ENCODE measurements around the gene P4HA2. TPM values are rescaled to one million over a fixed set of nuclear protein-coding genes. Genes with fewer than 3 reads are reported as not detected.

The P4HA2 gene
- total and polyA plus RNA-seq, 11 donors, result 41.2 to 140 (median 55.7) TPM

DNA sequence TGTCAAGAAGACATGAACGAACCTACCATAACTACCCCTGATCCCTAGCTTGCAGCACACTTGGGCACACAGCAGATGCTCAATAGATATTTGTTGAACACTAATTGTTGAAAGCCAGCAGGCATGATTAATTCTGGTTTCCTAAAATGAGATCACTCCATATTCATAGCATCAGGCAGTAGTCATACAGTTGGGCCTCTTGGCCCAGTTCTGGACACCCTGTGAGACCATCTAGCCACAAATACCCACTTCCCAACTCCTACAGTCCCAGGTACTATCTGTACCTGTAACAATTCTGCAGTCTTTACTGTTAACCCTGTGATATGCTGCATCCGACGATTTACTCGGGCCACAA lies 24.2 kb downstream of the P4HA2 start:
- peaks cover 0 to 83% (median 60%) of the 10 kb centered on the region in 9 donors for H3K36me3 ChIP-seq
- H3K9me3 ChIP-seq, result no peaks in the 10 kb centered on the region
- peak in 3 of 4 donors; percentile 29 to 38 (median 35) for ATAC-seq
- peaks cover 0 to 52% (median 27%) of the 10 kb centered on the region in 12 donors for H3K4me1 ChIP-seq
- DNase-seq, result no peak
- no peak for TF ChIP-seq POLR2A (IDR thresholded peaks at IDR 0.05)
- TF ChIP-seq, protein P1, sequence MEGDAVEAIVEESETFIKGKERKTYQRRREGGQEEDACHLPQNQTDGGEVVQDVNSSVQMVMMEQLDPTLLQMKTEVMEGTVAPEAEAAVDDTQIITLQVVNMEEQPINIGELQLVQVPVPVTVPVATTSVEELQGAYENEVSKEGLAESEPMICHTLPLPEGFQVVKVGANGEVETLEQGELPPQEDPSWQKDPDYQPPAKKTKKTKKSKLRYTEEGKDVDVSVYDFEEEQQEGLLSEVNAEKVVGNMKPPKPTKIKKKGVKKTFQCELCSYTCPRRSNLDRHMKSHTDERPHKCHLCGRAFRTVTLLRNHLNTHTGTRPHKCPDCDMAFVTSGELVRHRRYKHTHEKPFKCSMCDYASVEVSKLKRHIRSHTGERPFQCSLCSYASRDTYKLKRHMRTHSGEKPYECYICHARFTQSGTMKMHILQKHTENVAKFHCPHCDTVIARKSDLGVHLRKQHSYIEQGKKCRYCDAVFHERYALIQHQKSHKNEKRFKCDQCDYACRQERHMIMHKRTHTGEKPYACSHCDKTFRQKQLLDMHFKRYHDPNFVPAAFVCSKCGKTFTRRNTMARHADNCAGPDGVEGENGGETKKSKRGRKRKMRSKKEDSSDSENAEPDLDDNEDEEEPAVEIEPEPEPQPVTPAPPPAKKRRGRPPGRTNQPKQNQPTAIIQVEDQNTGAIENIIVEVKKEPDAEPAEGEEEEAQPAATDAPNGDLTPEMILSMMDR (IDR thresholded peaks at IDR 0.05), result no peak
- no peak overlapping the region for H3K4me3 ChIP-seq
- H3K27me3 ChIP-seq, result no peaks in the 10 kb centered on the region
- intact Hi-C loops (cut with DNase I), result no loop called here
- 87 to 93% (median 91%) methylated on average over 4 of the region's 4 CpGs for WGBS, 4 donors
- H3K27ac ChIP-seq, result peak overlapping the region in 9 of 12 donors; percentile 10 to 60 (median 37)

DNA sequence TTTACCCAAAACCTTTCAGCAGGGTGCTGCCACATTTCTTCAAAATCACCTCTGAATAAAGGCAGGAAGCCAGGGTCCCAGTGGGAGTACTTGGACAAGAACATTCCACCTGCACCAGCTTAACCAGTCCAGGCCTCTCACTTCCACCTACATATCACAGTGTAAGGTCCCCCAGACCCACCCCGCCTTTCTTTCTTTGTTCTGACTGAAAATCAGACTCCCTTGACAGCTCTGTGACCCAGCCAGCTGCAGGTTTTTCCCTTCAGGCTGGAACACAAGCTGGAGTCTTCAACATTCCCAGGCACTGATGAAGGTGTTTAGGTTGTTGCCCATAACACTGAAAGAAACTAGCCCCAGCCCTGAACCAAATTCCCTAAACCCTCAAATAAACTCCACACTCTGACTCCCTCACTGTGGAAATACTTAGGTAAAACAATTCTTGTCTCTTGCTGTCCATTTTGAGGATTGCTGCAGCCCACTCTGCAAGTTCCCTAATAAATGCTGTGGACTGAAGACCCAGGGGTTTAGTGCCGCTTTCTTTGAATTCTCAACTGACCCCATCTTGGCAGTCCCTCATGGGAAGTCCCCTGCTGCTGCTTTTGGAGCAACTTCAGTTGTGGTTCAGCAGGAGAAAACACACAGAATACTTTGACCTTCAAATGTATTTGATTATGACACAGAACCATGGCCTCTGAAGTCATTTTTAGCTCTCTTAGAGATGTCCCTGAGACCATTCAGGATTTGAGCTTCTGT lies 24.8 kb downstream of the P4HA2 start:
- ATAC-seq, result no peak
- TF ChIP-seq, protein P1 (IDR thresholded peaks at IDR 0.05), result no peak
- TF ChIP-seq POLR2A (IDR thresholded peaks at IDR 0.05), result no peak
- WGBS, 4 donors, result 92 to 98% (median 95%) methylated on average over 2 of the region's 2 CpGs
- intact Hi-C loops (cut with DNase I), result no loop called here
- H3K9me3 ChIP-seq, result no peaks in the 10 kb centered on the region
- H3K4me3 ChIP-seq, result no peak overlapping the region
- H3K27me3 ChIP-seq, result no peaks in the 10 kb centered on the region
- peaks cover 0 to 86% (median 64%) of the 10 kb centered on the region in 9 donors for H3K36me3 ChIP-seq
- DNase-seq, result no peak
- peaks cover 0 to 52% (median 27%) of the 10 kb centered on the region in 12 donors for H3K4me1 ChIP-seq
- peak overlapping the region in 9 of 12 donors; percentile 10 to 60 (median 37) for H3K27ac ChIP-seq

DNA sequence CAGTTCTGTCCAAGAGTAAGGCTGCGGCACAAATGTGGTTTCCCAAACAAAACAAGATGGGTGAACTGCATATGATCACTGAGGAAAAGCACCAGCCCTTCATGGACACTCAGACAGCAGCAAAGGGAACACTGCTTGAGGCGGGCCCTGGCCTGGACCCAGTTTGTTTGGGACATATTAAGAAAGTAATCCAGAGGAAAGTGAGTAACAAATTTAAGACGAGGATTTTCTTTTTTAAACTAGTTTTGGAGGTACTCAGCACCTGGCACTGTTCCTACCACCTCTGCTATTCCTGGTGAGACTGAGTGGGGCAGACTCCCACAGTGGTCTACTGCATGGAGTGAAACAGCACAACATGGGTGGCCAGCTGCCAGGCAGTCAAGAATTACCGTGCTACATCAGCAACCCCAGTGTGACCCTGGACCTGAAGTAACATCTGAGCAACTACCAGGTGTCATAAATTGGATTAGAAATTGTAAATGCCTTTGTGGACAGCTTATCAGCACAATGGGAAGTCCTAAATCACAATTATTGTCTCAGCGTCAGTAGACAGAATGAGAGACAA lies 28.5 kb downstream of the P4HA2 start:
- H3K36me3 ChIP-seq, result peaks cover 0 to 100% (median 71%) of the 10 kb centered on the region in 9 donors
- WGBS, 4 donors, result 82 to 88% (median 84%) methylated on average over 5 of the region's 5 CpGs

DNA sequence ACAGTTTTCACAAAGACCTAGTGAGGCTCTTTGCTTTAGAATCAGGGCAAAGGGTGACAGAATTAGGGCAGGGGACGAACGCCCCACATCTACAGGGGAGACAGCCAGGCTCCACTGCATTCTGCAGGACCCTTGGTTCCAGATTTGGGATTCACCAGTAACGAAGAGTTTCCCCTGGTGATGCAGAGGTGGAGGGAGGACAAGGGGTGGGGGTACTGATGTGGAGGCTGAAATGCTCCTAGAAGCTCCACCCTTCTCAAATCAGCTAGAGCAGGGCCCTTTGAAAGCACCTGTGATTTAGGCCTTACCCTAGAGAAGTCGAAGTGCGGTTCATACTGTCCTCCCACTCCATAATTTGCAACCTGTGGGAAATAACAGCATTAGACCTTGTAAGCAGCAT lies 29.1 kb downstream of the P4HA2 start:
- H3K9me3 ChIP-seq, result no peaks in the 10 kb centered on the region
- no peak for TF ChIP-seq POLR2A (IDR thresholded peaks at IDR 0.05)
- TF ChIP-seq, protein P1 (IDR thresholded peaks at IDR 0.05), result no peak
- intact Hi-C loops (cut with DNase I), result no loop called here
- no peak overlapping the region for H3K4me3 ChIP-seq
- DNase-seq (no peak), ATAC-seq (no peak)
- no peak overlapping the region for H3K27ac ChIP-seq
- H3K4me1 ChIP-seq, result peaks cover 0 to 13% (median 7%) of the 10 kb centered on the region in 12 donors
- H3K27me3 ChIP-seq, result no peaks in the 10 kb centered on the region
- WGBS, 4 donors, result 94 to 96% (median 96%) methylated on average over 5 of the region's 5 CpGs
- H3K36me3 ChIP-seq, result peaks cover 0 to 100% (median 73%) of the 10 kb centered on the region in 9 donors

More for the DNA sequence above, 28.5 kb downstream of the P4HA2 start:
- Histone ChIP-seq H3K9me3 (no peaks in the 10 kb centered on the region), H3K4me1 (peaks cover 0 to 19% (median 10%) of the 10 kb centered on the region in 12 donors), H3K4me3 (no peak overlapping the region), H3K27ac (no peak overlapping the region), H3K27me3 (no peaks in the 10 kb centered on the region)
- TF ChIP-seq, protein P1 (IDR thresholded peaks at IDR 0.05), result no peak
- no peak for TF ChIP-seq POLR2A (IDR thresholded peaks at IDR 0.05)
- ATAC-seq (no peak), DNase-seq (no peak)
- intact Hi-C loops (cut with DNase I), result no loop called here
